ENCODE results near the gene TRIM14.

TRIM14 gene, protein sequence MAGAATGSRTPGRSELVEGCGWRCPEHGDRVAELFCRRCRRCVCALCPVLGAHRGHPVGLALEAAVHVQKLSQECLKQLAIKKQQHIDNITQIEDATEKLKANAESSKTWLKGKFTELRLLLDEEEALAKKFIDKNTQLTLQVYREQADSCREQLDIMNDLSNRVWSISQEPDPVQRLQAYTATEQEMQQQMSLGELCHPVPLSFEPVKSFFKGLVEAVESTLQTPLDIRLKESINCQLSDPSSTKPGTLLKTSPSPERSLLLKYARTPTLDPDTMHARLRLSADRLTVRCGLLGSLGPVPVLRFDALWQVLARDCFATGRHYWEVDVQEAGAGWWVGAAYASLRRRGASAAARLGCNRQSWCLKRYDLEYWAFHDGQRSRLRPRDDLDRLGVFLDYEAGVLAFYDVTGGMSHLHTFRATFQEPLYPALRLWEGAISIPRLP

DNA sequence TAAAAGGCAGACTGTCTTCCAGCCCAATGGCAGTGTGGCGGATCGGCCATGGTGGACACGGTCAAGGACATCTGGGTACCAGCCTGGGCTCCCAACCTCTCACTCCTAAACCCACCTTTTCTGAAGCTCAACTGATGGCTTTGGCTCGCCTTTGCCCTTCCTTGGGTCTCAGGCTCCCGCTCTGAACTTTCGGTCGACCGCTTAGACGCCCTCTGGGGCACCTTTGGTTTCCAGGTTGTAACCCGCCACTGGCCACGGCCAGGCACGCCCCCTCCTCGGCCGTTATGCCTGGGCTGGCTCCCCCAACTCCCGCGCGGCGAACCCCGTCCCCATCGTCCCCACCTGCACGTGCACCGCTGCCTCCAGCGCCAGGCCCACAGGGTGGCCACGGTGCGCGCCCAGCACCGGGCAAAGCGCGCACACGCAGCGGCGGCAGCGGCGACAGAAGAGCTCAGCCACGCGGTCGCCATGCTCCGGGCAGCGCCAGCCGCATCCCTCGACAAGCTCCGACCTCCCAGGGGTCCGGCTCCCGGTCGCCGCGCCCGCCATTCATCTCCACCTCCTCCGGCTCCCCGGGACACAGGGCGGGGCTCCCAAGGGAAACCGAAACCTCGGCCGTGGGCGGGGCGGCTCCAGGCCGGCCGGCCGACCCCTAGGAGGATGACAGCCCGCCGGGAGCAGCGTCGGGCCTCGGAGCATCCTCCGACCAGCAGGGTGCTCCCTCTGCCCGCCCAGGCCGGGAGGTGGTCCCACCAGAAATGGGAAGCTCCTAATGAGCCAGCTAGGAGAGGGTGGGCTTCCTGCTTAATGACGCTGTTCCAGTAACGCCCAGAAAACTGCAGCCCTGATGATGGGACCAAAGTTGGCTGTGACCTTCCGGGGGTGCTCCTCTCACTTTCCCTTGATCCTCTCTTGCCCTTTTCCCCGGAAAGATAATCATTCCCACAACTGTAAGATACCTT lies at the start of gene TRIM14:
TRIM14 (minus strand) TSS at position 583 of the 962 bp plus-strand sequence; CDS start at position 549, 34 bp downstream.
- no peak for DNase-seq

DNA sequence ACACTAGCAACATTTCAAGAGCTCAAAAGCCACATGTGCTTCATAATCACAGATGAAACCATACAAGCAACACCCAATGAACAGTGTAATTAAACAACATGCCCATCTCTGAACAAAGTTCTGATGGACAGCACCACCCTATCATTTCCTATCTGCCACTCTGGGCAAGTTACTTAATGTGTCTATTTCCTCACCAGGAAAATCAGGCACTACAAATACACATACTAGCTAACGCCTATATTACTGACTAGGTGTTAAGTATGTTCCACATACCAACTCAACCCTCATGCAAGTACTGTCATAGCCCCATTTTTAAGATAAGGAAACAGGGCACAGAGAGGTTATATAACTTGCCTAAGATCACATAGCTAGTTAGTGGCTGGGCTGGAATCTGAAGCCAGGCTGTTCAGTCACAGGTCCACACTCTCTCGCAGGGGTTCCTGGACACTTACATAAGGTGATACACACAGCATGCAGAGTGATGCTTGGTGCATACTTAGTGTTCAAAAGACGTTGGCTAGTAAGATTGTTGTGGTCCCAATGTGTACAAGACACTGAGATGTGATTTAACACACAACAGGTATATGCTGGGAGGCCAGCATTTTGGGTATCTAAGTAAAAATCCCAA lies 49.2 kb upstream of the TRIM14 start:
- DNase-seq: no peak

DNA sequence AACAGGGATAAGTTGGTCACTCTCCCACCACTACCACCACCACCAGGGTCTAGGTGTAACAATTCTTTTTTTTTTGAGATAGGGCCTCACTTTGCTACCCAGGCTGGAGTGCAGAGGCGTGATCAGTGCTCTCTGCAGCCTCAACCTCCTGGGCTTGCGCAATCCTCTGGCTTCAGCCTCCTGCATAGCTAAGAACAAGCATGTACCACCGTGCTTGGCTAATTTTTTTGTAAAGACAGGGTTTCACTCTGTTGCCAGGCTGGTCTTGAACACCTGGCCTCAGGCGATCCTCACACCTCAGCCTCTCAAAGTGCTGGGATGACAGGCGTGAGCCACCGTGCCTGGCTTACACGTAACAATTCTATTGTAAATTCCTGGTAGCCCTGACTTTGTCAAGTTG lies 45.9 kb upstream of the TRIM14 start:
- DNase-seq: no peak

DNA sequence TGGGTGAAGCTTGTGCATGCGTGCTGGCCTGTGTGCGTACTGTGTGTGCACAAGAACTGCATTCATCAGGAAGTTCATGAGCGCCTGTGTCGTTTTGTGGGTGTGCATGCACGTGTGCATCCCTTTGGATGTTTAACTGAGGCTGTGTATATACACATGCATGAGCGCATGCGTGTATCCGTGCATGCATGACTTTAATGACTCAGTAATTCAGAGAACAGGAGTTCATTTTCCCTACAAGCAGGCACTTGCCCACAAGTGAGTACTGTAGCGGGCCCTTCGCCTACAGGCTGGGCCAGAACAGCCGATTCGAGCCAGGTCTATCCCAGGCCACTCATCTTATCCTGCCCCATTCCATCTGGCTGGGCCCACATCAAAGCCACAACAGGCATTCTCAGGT lies 43.6 kb upstream of the TRIM14 start:
- DNase-seq: no peak

DNA sequence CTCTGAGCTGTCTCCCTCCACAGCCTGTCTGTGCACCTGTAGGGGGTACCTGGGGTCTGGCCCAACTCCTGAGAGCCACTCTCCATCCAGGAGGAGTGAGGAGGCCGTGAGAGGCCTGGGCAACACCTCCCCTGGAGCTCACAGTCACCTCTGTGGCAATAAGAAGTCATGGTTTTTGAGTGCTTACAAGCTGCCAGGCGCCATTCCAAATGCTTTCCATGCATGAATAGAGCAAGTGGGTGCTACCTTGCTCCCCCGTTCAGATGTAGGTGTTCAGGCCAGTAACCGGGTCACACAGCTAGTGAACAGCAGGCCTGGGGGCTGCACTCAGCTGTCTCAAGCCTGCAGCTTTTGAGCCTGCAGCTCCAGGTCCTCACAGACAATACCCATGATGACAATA lies 42.8 kb upstream of the TRIM14 start:
- DNase-seq: no peak

DNA sequence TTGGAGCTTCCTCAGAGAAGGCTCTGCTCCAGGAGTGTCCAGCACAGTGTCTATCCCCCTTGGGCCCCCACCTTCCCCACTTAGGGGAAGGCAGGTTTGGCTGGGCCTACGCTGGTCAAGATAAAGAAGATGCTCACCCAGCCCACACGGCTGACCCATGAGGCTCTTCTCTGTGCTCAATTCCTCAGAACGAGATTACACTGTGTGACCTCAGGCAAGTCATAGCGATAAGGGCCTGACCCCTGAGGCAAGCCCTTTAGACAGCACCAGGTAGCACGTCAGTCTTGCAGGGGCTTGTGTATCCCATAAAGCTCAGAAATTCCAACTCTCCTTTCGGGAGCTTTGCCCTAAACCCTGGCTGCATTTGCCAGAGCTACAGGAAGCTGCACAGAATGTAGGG lies 40.8 kb upstream of the TRIM14 start:
- DNase-seq: no peak

DNA sequence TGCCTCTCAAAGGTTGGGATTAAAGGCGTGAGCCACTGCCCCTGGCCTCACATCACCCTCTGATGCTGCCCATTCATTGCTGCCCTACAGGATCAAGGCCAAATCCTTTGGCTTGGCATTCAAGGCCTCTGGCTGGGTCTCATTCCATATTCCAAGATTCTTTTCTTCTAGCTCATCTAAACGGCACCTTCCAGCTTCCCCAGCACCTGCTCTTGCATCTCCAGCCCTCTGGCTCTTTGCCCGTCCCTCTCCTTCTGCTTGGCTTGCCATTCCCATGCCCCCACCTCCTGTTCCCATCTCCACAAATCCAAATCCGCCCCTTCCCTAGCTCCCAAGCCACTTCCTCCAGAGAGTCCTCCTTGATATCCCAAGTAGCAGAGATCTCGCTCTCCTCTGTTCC lies 40.3 kb upstream of the TRIM14 start:
- DNase-seq: no peak

DNA sequence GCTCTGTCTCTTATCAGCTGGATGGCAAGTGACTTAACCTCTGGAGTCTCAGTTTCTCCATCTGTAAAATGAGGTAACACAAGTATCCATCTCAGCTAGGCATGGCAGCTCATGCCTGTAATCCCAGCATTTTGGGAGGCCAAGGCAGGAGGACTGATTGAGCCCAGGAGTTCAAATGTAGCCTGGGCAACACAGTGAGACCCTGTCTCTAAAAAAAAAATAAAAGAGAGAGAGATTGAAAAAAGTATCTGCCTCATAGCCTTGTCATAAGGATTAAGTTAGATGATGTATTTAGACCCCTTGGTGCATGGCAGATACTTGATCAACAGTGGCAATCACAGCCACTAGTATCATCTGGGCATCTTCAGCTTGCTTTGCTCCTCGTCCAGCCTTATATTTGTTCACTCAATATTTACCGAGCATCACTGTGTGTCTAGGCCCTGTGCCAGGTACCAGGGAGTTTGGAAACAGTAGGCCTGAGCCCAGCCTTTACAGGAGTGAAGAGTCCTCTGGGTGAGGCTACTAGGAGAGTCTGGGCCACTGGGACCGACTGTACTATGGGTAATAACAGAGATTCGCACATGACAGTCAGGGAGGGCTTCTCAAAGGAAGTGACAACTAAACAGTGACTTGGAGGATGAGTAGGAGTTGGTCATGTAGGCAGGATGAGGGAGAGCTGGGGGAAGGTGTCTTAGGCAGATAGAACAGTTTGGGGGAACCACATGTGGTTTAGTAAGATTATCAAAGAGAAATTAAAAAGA lies 39.2 kb upstream of the TRIM14 start:
- no peak for DNase-seq

DNA sequence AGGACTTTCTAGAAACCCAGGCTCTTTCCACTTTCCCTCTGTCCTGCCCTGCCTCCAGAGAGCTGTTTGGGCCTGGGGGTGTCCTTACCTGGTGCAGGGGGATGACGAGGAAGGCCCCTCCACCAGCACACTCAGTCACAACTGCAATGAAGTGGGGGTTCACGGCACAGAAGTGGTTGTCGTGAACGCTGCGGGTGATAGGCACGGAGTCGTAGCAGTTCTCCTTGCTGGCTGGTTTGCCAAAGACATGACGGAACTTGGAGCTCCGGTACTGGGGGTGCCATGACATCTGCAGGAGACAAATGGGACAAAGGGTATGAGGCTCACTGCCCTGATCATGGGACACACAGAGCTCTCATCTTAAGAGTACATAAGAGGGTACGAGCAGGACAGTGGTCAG lies 38.4 kb upstream of the TRIM14 start:
- DNase-seq: no peak

DNA sequence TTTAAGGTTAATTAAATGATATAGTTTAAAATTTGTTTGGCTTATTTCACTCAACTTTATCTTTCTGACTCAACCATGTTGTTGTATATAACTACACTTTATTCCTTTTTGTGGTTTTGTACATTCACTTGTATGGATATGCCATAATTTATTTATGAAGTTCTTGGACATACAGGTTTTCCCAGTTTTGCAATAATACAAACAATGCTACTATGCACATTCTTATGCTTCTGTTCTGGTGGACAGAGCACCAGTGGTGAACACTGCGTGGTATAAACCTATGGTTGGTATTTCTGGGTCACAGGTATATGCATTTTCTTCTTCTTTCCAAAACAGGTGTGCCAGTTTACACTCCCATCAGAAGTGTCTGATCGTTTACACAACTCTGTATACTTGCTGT lies 35.7 kb upstream of the TRIM14 start:
- DNase-seq: no peak

DNA sequence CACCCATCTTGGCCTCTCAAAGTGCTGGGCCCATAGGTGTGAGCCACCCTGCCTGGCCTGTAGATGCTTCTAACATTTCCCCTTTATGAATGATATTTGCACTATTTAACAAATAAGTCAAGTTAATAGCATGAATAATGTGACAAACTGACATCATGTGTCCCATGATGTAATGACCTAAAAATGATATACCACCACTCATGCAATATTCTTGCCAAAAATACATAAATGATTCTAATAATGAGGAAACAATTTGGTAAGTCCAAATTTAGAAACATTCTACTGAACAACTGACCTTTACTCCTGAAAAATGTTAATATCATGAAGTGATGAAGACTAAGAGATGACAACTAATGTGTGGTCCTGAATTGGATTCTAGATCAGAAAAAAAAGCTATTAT lies 33.5 kb upstream of the TRIM14 start:
- no peak for DNase-seq

DNA sequence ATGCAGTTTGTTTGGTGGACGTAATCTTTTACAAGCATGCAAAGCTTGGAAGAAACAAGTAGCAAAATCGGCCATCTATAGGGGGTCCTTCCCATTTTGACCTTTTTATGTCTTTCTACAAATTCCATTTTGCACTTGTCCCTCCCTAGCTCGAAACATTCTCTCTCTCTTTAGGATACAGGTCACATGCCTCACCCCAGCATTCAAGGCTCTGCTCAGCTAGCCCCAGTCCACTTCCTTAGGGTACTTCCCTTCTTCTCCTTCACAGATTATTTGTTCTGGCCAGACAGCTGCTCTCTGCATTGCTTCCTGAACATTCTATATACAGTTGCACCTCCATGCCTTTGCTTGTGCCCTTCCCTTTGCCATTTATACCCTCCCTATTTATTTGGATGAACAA lies 31.7 kb upstream of the TRIM14 start:
- DNase-seq: no peak

DNA sequence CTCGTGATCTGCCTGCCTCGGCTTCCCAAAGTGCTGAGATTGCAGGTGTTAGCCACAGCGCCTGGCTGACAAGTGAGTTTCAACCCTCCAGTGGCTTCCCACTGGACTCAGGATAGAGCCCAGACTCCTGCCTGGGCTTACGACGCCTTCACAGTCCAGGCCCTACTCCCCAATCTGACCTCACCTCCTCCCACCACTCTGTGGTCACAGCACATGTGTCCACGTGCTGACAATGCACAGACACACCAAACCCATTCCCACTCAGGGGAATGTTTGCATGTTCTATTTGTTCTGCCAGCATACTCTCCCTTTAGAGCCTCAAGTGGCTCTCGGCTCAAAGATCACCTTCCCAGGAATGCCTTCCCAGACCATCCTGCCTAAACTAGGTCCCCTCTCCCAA lies 31.1 kb upstream of the TRIM14 start:
- DNase-seq: no peak

DNA sequence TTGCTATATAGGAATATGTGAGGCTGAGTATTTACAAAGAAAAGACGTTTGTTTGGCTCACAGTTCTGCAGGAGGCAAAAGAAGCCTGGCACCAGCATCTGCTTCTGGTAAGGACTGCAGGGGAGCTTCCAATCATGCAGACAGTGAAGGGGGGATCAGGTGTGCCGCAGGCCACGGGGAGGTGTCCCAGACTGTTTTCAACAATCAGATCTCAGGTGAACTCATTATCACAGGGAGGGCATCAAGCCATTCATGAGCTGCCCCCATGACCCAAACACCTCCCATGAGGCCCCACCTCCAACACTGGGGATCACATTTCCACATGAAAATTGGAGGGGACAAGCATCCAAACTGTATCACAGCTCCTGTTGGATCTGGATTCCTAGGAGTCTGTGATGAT lies 30.4 kb upstream of the TRIM14 start:
- no peak for DNase-seq

DNA sequence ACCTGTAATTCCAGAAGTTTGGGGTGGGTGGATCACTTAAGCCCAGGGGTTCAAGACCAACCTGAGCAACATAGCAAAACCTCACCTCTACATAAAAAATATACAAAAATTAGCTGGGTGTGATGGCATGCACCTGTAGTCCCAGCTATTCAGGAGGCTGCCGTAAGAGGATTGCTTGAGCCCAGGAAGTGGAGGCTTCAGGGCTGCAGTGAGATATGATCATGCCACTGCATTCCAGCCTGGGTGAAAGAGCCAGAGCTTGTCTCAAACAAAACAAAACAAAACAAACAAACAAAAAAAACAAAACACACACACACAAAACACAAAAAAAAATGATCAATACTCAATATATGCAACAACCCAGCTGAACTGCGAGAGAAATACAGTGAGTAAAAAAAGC lies 29.5 kb upstream of the TRIM14 start:
- DNase-seq: no peak

DNA sequence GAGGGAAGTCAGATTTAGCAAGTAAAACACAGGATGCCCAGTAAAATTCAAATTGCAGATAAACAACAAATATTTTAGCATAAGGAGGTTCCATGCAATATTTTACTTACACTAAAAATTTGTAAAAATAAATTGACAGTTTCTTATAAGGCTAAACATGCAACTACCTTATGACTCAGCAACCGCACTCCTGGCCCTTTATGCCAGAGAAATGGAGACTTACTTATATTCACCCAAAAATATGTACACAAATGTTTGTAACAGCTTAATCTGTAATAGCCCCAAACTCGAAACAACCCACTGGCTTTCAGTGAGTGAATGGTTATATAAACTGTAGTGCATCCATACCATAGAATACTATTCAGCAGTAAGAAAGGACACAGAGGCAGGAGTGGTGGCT lies 28.6 kb upstream of the TRIM14 start:
- no peak for DNase-seq

DNA sequence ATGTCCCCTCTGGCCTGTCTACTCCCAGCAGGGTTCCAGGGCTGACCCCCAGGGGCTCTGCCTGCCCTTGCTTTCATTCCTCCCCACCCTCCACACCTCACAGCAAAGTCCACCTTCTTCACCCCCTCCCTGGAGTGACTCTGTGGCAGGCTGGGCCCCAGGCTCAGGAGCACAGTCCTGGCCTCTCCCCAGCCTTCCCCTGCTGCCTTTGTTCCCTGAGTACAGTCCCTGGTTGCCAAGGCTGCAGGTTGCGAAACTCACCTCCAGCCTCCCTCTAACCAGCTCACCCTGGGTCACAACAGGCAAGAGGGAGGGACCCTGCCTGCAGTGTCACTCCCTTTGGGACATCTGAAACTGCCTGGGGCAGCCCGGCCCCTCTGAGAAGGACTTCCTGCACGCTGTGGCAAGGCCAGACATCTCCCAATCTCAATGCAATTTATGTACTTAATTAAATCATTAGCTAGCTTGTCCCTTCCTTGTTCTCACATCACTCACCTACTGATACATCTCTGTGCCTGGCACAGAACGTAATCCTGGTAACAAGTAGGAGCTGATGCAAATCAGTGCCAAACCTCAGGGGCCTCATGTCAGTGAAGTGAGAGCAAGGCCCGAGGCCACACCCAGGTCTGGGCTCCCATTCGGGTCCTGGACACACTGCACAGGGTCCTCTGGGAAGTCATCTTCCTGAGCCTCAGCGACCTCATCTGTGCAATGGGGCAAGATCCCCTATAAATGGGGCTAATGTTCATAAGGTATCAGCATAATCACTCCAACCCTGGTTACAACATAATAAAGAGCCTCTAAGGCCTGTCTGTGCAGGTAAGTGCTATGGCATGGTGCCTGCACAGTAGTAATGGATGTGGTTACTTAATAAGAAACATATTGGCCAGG lies 27.3 kb upstream of the TRIM14 start:
- peak; percentile 37 for DNase-seq

DNA sequence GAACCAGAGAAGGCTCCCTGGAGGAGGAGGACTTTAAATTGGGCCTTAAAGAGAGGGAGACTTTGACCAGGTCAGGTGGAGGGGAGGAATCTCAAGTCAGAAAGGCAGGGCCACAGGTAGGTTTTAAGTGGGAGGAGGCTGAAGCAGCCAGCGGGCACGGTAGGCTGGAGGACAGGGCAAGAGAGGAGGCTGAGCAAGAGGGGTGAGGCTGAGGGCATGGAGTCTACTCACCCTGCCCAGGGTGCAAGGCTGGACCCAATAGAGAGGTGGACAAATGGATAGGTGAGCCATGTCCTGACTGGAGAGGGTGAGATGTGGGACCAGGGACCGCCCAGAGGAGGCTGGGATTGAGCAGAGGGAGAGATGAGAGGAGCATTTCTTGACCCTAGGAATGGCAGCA lies 25.6 kb upstream of the TRIM14 start:
- DNase-seq: no peak

DNA sequence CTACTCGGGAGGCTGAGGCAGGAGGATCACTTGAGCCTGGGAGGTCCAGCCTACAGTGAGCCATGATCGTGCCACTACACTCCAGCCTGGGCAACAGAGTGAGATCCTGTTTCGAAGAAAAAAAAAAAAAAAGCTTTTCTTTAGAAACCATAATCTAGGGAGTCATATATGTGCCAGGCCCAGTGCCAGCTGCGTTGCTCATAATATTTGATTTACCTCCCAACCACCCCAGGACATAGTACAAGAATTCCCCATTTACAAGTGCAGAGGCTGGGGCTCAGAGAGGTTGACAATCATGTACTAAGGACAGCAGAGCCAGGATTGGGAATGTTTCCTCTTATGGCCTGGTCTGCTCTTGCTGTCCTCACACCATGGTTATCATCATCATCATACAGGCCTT lies 25.1 kb upstream of the TRIM14 start:
- DNase-seq: no peak

DNA sequence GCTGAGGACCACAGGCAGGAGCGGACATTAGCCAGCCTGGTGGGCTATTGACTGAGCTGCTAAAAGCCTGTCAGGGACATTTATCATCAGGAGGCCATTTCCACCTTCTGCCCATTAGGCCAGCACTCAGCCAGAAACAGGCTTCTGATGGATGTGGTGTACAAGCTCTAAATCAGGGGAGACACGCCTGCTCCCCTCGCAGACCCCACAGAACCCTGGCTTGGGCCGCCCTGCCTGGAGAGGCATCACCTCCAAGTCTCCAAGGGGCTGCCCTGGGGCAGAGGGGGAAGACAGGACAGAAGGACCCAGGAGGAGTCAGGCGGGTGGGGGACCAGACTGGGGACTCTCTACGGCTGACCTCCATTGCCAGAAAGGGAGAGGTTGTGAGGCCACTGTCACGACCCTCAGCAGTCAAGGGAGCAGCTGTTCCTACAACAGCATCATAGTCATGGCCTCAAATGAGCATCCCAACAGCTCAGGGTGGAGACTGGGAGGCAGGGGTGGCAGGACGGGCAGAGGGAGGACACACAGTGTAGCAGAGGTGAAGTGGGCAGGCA lies 24.0 kb upstream of the TRIM14 start:
- DNase-seq: no peak

DNA sequence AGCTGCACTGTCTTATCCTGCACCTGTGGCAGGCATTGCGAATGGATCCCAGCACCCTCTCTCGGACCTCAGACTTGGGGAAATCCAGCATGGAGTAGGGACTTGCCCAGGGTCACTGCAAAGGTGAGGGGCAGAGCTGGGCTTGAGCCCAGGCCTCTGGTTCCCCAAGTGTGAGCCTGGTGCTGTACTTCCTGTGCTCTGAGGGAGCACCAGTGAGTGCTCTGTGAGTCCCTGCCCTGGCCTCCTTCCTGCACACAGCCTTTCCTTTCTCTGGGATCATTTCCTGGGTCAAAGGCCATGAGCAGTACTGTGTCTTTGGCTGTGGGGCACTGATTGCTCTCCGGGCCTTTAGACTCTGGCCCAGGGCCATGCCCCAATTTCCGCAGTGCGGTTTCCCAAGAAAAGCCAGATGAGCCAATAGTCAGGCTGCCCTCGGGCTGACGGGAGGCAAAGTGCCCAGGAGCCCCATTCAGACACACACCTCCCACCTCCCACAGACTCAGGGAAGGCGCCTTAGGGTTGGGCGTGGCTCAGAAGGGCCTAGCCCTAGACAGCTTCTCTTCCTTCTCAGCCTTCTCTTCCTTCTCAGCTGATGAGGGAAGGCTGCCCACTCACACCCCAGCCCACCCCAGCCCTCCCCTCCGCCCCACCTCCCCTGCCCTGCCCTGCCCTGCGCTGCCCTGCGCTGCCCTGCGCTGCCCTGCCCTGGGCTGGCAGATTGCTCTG lies 23.3 kb upstream of the TRIM14 start:
- no peak for DNase-seq

Data from NCI-H526 treated with DMSO at 0.1 percent for 48 hours (cell line).